Osteocyte (in vitro differentiated cells): ENCODE data around the gene GSC2. TPM values are rescaled to one million over a fixed set of nuclear protein-coding genes. Genes with fewer than 3 reads are reported as not detected.
A peak's percentile ranks its signal among the peaks of the same experiment; 100 is the strongest.

ENCODE experiments used
- DNase-seq: peaks from one replicate; pipeline ENCODE4 v3.0.0; 2021; ENCODE audit warnings: mixed read lengths; ENCODE audit not compliant: unreplicated experiment; ENCODE audit errors: extremely low spot score
- H3K27ac Mint-ChIP-seq: one replicate; pipeline ENCODE4 v1.8.0; 2021; ENCODE audit warnings: mild to moderate bottlenecking, mixed read lengths; ENCODE audit not compliant: unreplicated experiment
- H3K27me3 Mint-ChIP-seq: one replicate; pipeline ENCODE4 v1.8.0; 2021; ENCODE audit warnings: mixed read lengths; ENCODE audit not compliant: unreplicated experiment
- H3K36me3 Mint-ChIP-seq: one replicate; pipeline ENCODE4 v1.8.0; 2021; ENCODE audit warnings: mixed read lengths; ENCODE audit not compliant: unreplicated experiment
- H3K4me1 Mint-ChIP-seq: one replicate; pipeline ENCODE4 v1.8.0; 2021; ENCODE audit warnings: mixed read lengths; ENCODE audit not compliant: unreplicated experiment
- H3K4me3 Mint-ChIP-seq: one replicate; pipeline ENCODE4 v1.8.0; 2021; ENCODE audit warnings: mild to moderate bottlenecking, moderate library complexity, mixed read lengths; ENCODE audit not compliant: unreplicated experiment
- H3K9me3 Mint-ChIP-seq: one replicate; pipeline ENCODE4 v1.8.0; 2021; ENCODE audit warnings: mixed read lengths; ENCODE audit not compliant: unreplicated experiment
- total RNA-seq: library from RNA; stranded (reverse); gene quantifications from 2 replicates; pipeline ENCODE4 v1.2.1, GENCODE V29; 2021
- TF ChIP-seq, protein P1 (sequence below): fragments of 200-600 bp; sonication (generic); IDR thresholded peaks from 2 replicates; pipeline ENCODE4 v1.5.0; 2021; ENCODE audit warnings: antibody characterized with exemption, mild to moderate bottlenecking, moderate library complexity

Gene GSC2
- total RNA-seq, 1 donor from 2014 or later: not detected

DNA sequence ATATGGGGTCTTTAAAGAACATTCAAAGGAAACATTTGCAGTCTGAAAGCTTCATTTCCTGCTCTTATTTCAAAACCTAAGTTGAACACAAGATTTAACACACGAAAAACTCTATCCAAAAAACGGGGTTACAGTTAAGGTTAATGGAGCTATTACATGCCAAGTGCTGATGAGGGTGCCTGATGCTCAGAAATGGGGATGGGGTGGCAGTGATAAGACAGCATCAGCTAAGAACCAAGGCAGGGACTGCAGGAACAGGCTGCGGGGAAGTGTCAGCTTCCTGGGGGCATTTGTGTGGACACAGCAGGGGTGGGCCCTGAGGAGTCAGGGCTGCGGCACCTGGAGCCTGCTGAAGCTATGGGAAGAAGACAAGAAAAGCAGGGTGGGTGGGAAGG lies 40.0 kb downstream of the GSC2 start:
- H3K27me3 Mint-ChIP-seq: no peaks in the 10 kb centered on the region
- peaks cover 24% of the 10 kb centered on the region for H3K4me1 Mint-ChIP-seq
- H3K27ac Mint-ChIP-seq: peak overlapping the region; percentile 46
- no peaks in the 10 kb centered on the region for H3K9me3 Mint-ChIP-seq
- no peak for DNase-seq
- H3K36me3 Mint-ChIP-seq: no peaks in the 10 kb centered on the region
- no peak overlapping the region for H3K4me3 Mint-ChIP-seq
- TF ChIP-seq, protein P1, sequence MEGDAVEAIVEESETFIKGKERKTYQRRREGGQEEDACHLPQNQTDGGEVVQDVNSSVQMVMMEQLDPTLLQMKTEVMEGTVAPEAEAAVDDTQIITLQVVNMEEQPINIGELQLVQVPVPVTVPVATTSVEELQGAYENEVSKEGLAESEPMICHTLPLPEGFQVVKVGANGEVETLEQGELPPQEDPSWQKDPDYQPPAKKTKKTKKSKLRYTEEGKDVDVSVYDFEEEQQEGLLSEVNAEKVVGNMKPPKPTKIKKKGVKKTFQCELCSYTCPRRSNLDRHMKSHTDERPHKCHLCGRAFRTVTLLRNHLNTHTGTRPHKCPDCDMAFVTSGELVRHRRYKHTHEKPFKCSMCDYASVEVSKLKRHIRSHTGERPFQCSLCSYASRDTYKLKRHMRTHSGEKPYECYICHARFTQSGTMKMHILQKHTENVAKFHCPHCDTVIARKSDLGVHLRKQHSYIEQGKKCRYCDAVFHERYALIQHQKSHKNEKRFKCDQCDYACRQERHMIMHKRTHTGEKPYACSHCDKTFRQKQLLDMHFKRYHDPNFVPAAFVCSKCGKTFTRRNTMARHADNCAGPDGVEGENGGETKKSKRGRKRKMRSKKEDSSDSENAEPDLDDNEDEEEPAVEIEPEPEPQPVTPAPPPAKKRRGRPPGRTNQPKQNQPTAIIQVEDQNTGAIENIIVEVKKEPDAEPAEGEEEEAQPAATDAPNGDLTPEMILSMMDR: no peak

- TF ChIP-seq, protein P1: no peak
- peak overlapping the region; percentile 46 for H3K27ac Mint-ChIP-seq
- H3K36me3 Mint-ChIP-seq: no peaks in the 10 kb centered on the region
- no peaks in the 10 kb centered on the region for H3K27me3 Mint-ChIP-seq
- peaks cover 26% of the 10 kb centered on the region for H3K4me1 Mint-ChIP-seq
- H3K4me3 Mint-ChIP-seq: no peak overlapping the region
- DNase-seq: no peak
- no peaks in the 10 kb centered on the region for H3K9me3 Mint-ChIP-seq
Observed at GRCh38 chr22:19109198-19110063, 40.7 kb downstream of the GSC2 start.

- Mint-ChIP-seq H3K9me3 (no peaks in the 10 kb centered on the region), H3K4me1 (peaks cover 33% of the 10 kb centered on the region)
Observed at GRCh38 chr22:19108807-19109197, 41.3 kb downstream of the GSC2 start.

DNA sequence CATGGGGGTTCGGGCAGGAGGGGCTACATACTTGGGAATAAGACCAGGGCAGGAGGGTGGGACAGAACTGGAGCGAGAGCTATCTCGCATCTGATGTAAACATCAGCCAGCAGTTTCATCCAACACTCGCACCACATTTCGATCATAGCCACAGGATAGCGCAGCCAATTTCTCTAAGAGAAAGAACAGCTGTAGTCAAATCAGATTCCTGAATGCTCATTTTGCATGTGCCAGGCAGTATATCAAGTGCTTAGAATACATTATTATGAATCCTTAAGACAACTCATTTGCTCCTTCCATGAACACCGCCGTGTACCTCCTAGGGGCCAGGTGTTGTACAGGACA lies 42.4 kb downstream of the GSC2 start:
- Mint-ChIP-seq H3K9me3 (no peaks in the 10 kb centered on the region), H3K4me1 (peaks cover 36% of the 10 kb centered on the region), H3K27me3 (no peaks in the 10 kb centered on the region), H3K36me3 (no peaks in the 10 kb centered on the region), H3K4me3 (no peak overlapping the region), H3K27ac (no peak overlapping the region)
- DNase-seq: no peak
- TF ChIP-seq, protein P1: no peak

More at GRCh38 chr22:19108807-19109197, 41.3 kb downstream of the GSC2 start:
- H3K27me3 Mint-ChIP-seq: no peaks in the 10 kb centered on the region
- TF ChIP-seq, protein P1: no peak
- H3K27ac Mint-ChIP-seq: no peak overlapping the region
- H3K4me3 Mint-ChIP-seq: no peak overlapping the region
- no peaks in the 10 kb centered on the region for H3K36me3 Mint-ChIP-seq
- no peak for DNase-seq

DNA sequence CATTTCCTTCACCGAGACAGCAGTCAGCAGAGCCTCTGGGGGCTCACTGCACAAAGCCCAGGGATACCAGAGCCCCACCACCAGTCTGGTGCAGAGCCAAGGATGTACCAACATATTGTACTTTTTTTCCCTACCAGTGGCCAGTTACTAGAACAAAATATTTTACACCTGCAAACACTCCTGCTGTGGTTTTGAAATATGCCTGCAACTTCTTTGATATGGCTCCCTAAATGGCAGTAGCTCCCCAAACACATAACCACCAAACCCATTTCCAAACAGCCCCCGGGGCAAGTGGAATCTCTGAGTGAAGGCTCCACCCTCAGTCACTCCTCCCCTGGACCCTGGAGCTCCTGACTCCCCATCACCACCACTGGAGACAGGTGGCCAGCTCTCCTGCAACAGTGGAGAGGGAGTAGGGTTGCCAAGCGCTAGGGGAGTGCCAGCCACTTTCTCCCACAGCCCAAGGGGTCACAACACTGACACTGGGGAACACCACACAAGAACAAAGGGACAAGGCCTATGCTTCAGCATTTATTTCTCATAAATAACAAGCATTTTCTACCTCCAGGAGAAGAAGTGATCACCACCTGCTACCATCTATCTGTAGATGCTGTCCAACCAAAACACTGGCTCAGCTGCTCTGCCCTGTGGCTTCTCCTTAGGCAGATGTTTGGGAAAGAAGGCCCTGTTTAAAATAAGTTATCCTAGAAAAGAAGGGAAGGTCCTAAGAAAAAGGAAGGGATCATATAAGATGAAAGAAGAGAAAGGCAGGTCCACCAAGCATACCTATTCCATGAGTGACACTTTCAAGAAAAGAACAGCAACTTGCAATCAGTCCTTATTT lies 43.0 kb downstream of the GSC2 start:
- TF ChIP-seq, protein P1: no peak
- H3K27me3 Mint-ChIP-seq: no peaks in the 10 kb centered on the region
- no peak overlapping the region for H3K4me3 Mint-ChIP-seq
- no peak overlapping the region for H3K27ac Mint-ChIP-seq
- peaks cover 36% of the 10 kb centered on the region for H3K4me1 Mint-ChIP-seq
- DNase-seq: no peak
- H3K36me3 Mint-ChIP-seq: no peaks in the 10 kb centered on the region
- no peaks in the 10 kb centered on the region for H3K9me3 Mint-ChIP-seq
